GM18870 (cell line): ENCODE results near the gene AGAP3.

Experiments used
- ATAC-seq: cut with Tn5 transposase; IDR thresholded peaks from one replicate; pipeline ENCODE4 v1.9.1; 2021; ENCODE audit warnings: moderate library complexity; ENCODE audit not compliant: unreplicated experiment

The AGAP3 gene

GRCh38 chr7:151073990-151074389 lies 12.3 kb upstream of the AGAP3 start:
- ATAC-seq = no peak

DNA sequence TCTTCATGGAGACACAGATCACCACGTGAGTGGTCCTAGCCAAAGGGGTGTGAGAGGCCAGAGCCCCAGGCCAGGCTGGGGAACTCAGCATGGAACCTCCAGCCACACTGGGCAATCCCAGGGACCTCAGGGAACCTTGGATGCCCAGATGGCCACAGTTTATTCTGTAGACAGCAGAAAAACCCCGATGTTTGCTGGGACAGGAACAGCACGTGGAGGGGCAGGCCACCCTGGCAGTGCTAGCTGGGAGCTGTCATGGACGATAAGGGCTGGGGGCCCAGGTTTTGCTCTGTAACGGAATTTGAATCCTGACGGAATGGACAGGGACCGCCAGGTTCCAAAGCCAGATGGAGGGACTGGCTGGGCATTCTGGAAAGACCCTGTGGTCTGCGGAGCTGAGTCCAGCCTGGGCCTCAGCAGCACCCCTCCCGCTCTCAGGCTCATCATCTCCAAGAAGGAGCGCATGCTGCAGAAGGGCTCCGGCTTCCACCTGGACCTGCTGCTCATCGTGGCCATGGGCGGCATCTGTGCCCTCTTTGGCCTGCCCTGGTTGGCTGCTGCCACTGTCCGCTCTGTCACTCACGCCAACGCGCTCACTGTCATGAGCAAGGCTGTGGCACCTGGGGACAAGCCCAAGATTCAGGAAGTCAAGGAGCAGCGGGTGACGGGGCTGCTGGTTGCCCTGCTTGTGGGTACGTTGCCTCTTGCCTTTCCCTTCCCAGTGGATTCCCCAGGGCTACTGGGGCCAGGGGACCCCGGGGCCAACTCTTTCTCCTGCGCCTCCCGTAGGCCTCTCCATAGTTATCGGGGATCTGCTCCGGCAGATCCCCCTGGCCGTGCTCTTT lies 11.2 kb upstream of the AGAP3 start:
- ATAC-seq = no peak

GRCh38 chr7:151075662-151075971 lies 10.7 kb upstream of the AGAP3 start:
- no peak for ATAC-seq

GRCh38 chr7:151075978-151076426 lies 10.3 kb upstream of the AGAP3 start:
- ATAC-seq = no peak

- no peak for ATAC-seq
Observed at GRCh38 chr7:151076863-151077704, 9.2 kb upstream of the AGAP3 start.

DNA sequence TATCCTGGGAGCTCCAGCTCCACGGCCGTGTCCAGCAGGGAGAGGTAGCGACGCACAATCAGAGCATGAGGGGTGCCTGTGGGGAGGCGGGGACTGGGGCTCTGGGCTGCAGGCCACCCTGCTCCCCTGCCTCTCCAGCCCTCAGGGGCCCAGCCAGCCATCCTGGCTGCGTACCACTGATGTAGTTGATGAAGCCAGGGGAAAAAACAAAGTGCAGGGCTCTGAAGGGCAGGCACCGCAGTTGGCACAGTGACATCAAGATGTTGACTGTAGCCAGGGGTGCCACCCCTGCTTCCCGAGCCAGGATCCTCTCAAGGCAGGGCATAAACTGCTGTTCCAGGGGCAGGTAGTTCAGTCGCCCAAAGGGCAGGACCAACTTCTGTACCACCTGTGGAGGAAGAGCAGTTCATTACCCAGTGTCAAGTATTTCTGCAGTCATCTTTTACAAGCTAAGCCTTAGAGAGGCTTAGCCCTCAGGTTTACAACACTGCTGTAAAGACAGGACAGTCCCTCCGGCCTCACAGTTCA lies 8.5 kb upstream of the AGAP3 start:
- ATAC-seq = no peak

DNA sequence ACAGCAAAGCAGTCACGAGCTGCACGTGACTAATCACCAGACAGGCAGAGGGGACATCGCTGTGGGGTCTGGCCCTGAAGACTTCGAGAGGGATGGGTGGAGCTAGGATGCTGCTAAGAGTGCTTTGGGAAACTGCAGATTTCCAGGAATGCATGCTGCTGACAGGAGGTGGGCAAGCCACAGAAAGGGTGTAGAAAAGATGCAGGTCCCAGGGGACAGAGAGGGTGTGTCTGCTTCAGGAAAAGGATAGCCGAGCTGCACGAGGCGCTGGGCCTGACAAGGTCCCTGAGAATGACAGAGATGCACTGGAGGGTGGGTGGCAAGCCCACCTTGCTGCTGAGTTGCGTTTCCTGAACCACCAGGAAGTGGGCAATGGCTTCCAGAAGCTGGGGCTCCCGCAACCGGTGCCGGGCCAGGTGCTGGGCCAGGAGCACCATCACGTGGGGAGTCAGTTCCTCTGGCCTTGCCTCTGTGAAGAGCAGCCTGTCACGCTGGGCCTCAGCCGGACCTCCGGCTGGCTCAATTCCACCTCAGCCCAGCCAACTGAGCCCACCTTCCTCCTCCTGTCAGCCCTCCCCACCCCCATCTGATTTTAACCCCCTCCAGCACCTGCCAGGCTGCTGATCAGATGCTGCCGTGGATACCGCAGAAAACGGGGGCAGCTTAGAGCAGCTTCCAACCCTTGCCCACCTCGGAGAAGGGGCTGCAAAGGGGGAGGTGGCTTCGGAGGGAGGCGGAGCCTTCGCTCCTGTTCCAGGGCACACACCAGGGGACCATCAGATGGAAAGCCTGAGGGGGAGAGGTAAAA lies 7.8 kb upstream of the AGAP3 start:
- no peak for ATAC-seq

GRCh38 chr7:151079199-151079910 lies 6.9 kb upstream of the AGAP3 start:
- no peak for ATAC-seq

GRCh38 chr7:151080067-151080521 lies 6.2 kb upstream of the AGAP3 start:
- ATAC-seq = no peak

- ATAC-seq = peak; percentile 43
Observed at GRCh38 chr7:151080522-151081169, 5.6 kb upstream of the AGAP3 start, which contains the start of gene FASTK. FASTK (minus strand) TSS chr7:151080809; CDS start chr7:151080766, 43 bp downstream.

- no peak for ATAC-seq
Observed at GRCh38 chr7:151081170-151082101, 4.8 kb upstream of the AGAP3 start.

DNA sequence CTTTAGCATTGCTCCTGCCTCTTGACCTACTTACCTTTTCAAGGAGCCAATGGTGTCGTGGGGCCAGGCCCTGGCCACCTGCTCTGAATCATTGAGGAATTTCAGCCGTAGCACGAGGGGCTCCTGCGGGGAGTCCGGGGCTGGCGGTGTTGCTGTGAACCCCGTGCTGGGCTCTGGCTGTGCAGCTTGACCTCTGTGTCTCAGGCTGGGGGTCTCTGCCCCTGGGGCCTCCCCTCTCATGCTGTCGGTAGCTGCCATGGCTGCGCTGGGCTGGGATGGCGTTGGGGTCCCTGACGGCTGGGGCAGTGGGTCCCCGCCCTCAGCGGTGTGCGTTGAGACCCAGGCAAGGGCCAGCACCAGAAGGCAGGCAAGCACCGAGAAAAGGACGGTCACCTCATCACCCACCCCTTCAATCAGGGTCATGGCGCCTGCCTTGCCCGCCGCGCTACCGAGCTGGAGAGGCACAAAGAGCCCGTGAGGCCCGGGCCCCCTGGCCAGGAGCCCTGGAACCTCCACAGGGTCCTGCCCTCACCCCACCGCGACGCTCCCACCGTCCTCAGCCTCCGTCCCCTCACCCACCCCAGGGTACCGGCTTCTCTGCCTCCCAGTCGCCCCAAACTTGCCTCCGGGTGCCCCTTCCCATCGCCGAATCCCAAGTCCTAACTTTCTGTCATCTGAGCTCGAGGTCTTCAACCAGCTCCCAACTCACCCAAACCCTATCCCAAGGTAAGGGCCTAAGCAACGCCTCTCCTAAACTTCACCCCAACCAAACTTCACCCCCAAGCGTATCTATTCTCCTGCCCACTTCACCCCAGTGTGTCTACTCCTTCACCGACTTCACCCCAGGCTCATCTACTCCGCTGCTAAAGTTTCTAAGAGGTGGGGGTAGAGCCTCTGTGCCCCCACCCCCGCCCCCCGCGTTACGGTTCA lies 3.9 kb upstream of the AGAP3 start:
- ATAC-seq = no peak

DNA sequence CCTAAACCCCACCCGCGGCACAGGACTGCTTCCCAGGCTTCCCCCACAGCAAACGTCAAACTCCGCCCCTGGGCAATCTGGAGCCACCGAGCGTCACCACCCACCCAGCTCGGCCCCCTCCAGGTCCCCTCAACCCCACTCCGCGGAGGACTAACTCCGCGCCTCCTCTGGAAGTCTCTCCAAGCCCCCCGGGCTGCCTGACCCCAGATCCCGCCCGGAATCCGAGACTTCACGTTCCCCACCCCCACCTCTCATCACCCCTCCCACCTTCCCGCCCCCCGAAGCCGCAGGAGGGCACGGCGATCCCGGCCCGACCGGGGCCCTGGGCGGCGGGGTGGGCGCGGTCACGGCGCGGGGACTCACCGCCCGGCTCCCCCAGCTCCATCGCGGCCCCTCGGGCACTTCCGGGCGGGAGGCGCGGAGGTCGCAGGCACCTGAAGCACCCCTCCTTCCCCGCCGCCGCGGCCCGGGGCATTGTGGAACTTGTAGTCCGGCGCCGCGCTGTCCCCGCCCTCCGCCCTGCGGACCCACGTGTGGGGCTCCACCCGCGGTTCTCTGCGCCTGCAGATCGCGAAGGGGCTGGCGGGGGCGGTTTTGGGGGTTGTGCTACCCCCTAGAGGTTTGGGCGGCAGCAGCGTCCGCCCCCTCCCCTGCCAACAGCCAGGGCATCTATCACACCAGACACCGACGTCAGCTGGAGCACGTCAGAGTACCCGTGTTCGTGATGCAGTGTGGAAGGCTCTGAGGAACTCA lies 3.0 kb upstream of the AGAP3 start, which contains the start of gene TMUB1:
Gene TMUB1, minus strand, starts transcription at position 423 of the 753 bp plus-strand sequence. CDS start 930 bp downstream, outside the sequence.
- no peak for ATAC-seq

DNA sequence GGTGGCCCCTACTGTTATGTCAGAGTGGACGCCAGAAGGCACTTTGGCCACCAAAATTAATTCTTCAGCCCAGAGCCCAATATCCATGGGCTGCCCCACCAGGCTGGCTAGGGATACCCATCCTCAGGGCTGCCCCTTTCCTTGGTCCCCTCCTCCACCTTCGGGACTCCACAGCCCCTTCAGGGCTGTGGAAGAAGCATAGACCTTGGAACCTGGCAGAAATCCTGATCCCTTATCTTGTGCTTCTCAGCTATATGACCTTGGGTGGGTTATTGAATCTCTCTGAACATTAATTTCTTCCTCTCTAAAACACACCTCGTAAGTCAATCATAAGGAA lies 2.5 kb upstream of the AGAP3 start:
- ATAC-seq = no peak

DNA sequence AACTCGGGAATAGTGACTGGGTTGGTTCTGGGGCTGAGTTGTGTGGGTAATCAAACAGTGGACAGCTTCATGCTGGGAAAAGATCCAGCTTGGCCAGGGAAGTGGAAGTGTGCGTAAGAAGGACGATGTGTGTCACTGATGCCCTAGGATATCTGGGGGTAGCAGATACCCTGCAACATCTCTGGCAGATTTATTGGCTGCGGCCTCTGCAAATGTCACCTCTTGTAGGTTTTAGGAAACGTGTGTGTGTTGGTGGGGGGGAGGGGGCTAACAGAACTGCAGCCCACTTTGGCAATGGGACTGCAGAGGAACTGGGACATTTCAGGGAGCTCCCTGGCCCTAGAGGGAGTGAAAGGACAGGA lies 965 bp upstream of the AGAP3 start:
- ATAC-seq = no peak

GRCh38 chr7:151086802-151087244 lies 548 bp downstream of the AGAP3 start:
- ATAC-seq = no peak
